K562 (cell line): ENCODE measurements around the gene ZDHHC22.

ENCODE experiments used
- CHD2 ChIP-seq: IDR thresholded peaks from 2 replicates; pipeline ENCODE4 v1.6.1; 2011; ENCODE audit warnings: low read depth, low read length
- ETV6 ChIP-seq, 3 experiments: fragments of 150-350 bp in 1 of 3; sonication (generic) in 1 of 3; formaldehyde crosslinking in 1 of 3; IDR thresholded peaks; 2 replicates each; pipeline versions ENCODE4 v1.6.1 to v1.8.0; 2014 to 2022; ENCODE audit warnings: borderline replicate concordance in 2 of 3, low read depth in 2 of 3, antibody characterized with exemption in 1 of 3, low read length in 1 of 3, mild to moderate bottlenecking in 1 of 3, missing genetic modification reagents in 1 of 3
- KLF16 ChIP-seq: IDR thresholded peaks from 2 replicates; pipeline ENCODE4 v1.6.1; 2016; ENCODE audit warnings: antibody characterized with exemption
- PRPF4 ChIP-seq: fragments of 200-400 bp; formaldehyde crosslinking; IDR thresholded peaks from one replicate; pipeline ENCODE4 v1.6.1; 2017; ENCODE audit warnings: low read length, low read depth, mild to moderate bottlenecking; ENCODE audit not compliant: insufficient read depth, poor library complexity, severe bottlenecking
- SETDB1 ChIP-seq: IDR thresholded peaks from one replicate; pipeline ENCODE4 v1.6.1; 2012; ENCODE audit warnings: low read length, control low read depth, inconsistent platforms
- TBP ChIP-seq: optimal IDR thresholded peaks from 2 replicates; pipeline ENCODE3; 2011; ENCODE audit warnings: low read depth, low read length, improper control_type of control experiment
- TF ChIP-seq, protein P1 (sequence below), 3 experiments: IDR thresholded peaks in 2 of 3; conservative IDR thresholded peaks in 1 of 3; 2 replicates each; pipeline ENCODE4 v1.5.1; 2011 to 2012; ENCODE audit warnings: low read length in 3 of 3, mild to moderate bottlenecking in 3 of 3, control low read depth in 2 of 3, improper control_type of control experiment in 1 of 3, inconsistent platforms in 1 of 3, low read depth in 1 of 3, mixed read lengths in 1 of 3, moderate library complexity in 1 of 3; ENCODE audit not compliant: insufficient read depth in 2 of 3
- TF ChIP-seq, protein P2 (sequence below), 2 experiments: fragments of 450-650 bp; formaldehyde crosslinking in 1 of 2; IDR thresholded peaks; 2 replicates each; pipeline versions ENCODE4 v1.4.0 to v1.6.1; 2014 to 2020; ENCODE audit warnings: mild to moderate bottlenecking in 2 of 2, borderline replicate concordance in 1 of 2, low read depth in 1 of 2

DNA sequence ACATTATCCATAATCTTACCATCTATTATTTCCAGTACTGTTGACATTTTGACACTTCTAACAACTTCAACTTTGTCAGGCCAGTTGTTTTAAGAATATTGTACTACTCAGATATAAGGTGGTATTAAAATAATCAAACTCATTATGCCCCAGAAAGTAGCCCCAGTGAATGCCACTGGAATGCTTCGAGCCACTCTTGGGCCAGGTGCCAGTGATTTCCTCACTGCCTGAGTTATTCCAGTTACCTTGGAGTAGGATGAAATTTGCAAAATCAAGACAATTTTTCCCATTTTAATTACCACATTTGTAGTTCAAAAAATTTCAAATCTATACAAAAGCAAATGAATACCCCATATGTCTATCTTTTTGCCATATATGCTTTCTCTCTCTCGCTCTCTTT lies 34.4 kb downstream of the ZDHHC22 start:
- no peak for TF ChIP-seq TBP
- TF ChIP-seq ETV6 (IDR thresholded peaks at IDR 0.05; ENCODE audit: borderline replicate concordance in 1 of 2, low read depth in 2 of 2, low read length in 1 of 2) = no peak
- TF ChIP-seq ETV6 (CRISPR knock-in tag; IDR thresholded peaks at IDR 0.05; ENCODE audit: borderline replicate concordance) = no peak
- TF ChIP-seq KLF16 = no peak
- TF ChIP-seq, protein P1, sequence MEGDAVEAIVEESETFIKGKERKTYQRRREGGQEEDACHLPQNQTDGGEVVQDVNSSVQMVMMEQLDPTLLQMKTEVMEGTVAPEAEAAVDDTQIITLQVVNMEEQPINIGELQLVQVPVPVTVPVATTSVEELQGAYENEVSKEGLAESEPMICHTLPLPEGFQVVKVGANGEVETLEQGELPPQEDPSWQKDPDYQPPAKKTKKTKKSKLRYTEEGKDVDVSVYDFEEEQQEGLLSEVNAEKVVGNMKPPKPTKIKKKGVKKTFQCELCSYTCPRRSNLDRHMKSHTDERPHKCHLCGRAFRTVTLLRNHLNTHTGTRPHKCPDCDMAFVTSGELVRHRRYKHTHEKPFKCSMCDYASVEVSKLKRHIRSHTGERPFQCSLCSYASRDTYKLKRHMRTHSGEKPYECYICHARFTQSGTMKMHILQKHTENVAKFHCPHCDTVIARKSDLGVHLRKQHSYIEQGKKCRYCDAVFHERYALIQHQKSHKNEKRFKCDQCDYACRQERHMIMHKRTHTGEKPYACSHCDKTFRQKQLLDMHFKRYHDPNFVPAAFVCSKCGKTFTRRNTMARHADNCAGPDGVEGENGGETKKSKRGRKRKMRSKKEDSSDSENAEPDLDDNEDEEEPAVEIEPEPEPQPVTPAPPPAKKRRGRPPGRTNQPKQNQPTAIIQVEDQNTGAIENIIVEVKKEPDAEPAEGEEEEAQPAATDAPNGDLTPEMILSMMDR (IDR thresholded peaks at IDR 0.05 in 2 of 3, conservative IDR thresholded peaks at IDR 0.05 in 1 of 3; ENCODE audit: insufficient read depth in 2 of 3, low read depth in 1 of 3, low read length in 3 of 3) = no peak
- no peak for TF ChIP-seq CHD2
- no peak for TF ChIP-seq PRPF4
- TF ChIP-seq, protein P2, sequence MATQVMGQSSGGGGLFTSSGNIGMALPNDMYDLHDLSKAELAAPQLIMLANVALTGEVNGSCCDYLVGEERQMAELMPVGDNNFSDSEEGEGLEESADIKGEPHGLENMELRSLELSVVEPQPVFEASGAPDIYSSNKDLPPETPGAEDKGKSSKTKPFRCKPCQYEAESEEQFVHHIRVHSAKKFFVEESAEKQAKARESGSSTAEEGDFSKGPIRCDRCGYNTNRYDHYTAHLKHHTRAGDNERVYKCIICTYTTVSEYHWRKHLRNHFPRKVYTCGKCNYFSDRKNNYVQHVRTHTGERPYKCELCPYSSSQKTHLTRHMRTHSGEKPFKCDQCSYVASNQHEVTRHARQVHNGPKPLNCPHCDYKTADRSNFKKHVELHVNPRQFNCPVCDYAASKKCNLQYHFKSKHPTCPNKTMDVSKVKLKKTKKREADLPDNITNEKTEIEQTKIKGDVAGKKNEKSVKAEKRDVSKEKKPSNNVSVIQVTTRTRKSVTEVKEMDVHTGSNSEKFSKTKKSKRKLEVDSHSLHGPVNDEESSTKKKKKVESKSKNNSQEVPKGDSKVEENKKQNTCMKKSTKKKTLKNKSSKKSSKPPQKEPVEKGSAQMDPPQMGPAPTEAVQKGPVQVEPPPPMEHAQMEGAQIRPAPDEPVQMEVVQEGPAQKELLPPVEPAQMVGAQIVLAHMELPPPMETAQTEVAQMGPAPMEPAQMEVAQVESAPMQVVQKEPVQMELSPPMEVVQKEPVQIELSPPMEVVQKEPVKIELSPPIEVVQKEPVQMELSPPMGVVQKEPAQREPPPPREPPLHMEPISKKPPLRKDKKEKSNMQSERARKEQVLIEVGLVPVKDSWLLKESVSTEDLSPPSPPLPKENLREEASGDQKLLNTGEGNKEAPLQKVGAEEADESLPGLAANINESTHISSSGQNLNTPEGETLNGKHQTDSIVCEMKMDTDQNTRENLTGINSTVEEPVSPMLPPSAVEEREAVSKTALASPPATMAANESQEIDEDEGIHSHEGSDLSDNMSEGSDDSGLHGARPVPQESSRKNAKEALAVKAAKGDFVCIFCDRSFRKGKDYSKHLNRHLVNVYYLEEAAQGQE (IDR thresholded peaks at IDR 0.05; ENCODE audit: borderline replicate concordance) = no peak
- TF ChIP-seq, protein P2 (CRISPR knock-in tag; IDR thresholded peaks at IDR 0.05; ENCODE audit: low read depth) = no peak
- no peak for TF ChIP-seq SETDB1
